ENCODE measurements around the gene SLC41A1. TPM values are rescaled to one million over a fixed set of nuclear protein-coding genes. Genes with fewer than 3 reads are reported as not detected.
A peak's percentile ranks its signal among the peaks of the same experiment; 100 is the strongest.

Gene SLC41A1
- total RNA-seq, 2 experiments from 2014 or later, result 23.8 to 26.4 TPM

- Mint-ChIP-seq H3K27ac (peak within 1 kb of the TSS; percentile 97), H3K27me3 (no peaks in the 10 kb centered on the region), H3K4me3 (peak within 1 kb of the TSS; percentile 96), H3K9me3 (no peaks in the 10 kb centered on the region), H3K36me3 (ENCODE audit: low read depth) (peaks cover 28% of the 10 kb centered on the region), H3K4me1 (ENCODE audit: low read depth) (peaks cover 61% of the 10 kb centered on the region)
- ATAC-seq (ENCODE audit: poor library complexity) (peak; percentile 89), DNase-seq (peak; percentile 70 to 95 (median 80))
- Histone ChIP-seq H3K27ac (ENCODE audit: low read depth in 1 of 2, low read length in 2 of 2) (peak within 1 kb of the TSS; percentile 87 to 90), H3K36me3 (ENCODE audit: insufficient read depth, low read length) (peaks cover 11% of the 10 kb centered on the region), H3K4me3 (ENCODE audit: low read length) (peak within 1 kb of the TSS; percentile 78), H3K27me3 (ENCODE audit: control insufficient read depth in 1 of 2, insufficient read depth in 2 of 2, low read length in 2 of 2) (no peaks in the 10 kb centered on the region), H3K4me1 (ENCODE audit: insufficient read depth, low read length) (peaks cover 37% of the 10 kb centered on the region), H3K9me3 (ENCODE audit: control insufficient read depth in 1 of 2, insufficient read depth in 1 of 2, low read length in 2 of 2) (no peaks in the 10 kb centered on the region)
- TF ChIP-seq CTCF (IDR thresholded peaks at IDR 0.05), result no peak
- intact Hi-C loops (cut with DNase I, micrococcal nuclease), result loop anchor here (1.0 to 10.0 kb wide), 5 partner anchors 25 to 650 kb away; partner anchors contain the start of genes NUCKS1 (in 2 of the 2), ELK4 (in 1 of the 2), RBBP5 (in 1 of the 2) and SLC41A1 (in 1 of the 2)
- POLR2A ChIA-PET, result interaction anchor here (0.6 to 7.4 kb wide), 21 partner anchors 7 to 202 kb away, joined by 3 to 140 read pairs (median 5); partner anchors contain the start of genes ELK4, NUCKS1, PM20D1 and SLC41A1
- CTCF ChIA-PET, result interaction anchor here (1.0 to 2.7 kb wide), 5 partner anchors 27 to 202 kb away, joined by 3 to 11 read pairs (median 8); no protein-coding TSS in a partner anchor
Observed at GRCh38 chr1:205775015-205775716, 37.8 kb downstream of the SLC41A1 start, which contains the start of gene RAB29. Gene RAB29, minus strand, starts transcription at chr1:205775482. Its CDS starts 526 bp downstream, at chr1:205774956.

DNA sequence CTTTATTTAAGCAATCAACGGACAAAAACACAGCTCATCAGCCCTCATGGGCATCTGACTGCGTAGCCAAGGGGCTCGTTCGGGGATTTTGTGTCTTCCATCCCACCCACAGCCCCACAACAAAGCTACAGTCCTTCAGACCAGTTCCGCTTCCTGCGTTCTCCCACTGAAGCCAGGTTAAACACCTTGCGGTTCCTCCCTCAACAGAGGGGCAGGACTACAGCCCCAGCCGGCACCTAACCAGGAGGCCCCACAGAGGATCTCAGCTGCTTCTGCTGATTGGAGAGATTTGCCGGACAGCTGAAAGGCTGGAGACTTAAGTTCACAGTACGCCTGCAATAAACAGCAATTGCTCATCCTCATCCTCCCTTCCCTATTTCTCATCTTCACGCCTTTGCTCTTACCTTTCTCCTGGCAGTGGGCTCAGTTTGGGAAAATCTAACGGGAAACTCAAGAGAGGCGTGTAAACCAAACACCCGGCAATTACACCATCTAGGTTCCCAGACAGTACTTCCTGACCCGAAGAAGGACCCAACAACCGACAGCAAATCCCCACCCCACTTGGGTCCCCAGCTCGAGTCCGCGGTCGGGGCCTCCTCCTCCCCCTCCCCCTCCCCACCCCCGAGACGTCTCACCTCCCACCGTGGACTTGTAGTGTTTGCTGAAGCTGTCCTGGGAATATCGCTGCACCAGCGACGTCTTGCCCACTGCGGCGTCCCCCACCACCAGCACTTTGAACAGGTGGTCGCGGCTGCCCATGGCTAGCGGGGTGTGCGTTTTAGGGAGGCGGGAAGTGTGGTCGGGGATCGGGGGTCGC is 38.6 kb downstream of the SLC41A1 start:
- H3K4me1 ChIP-seq (ENCODE audit: insufficient read depth, low read length), result peaks cover 37% of the 10 kb centered on the region
- TF ChIP-seq CTCF (IDR thresholded peaks at IDR 0.05), result no peak
- H3K27me3 Mint-ChIP-seq, result no peaks in the 10 kb centered on the region
- peak overlapping the region; percentile 78 for H3K4me3 ChIP-seq (ENCODE audit: low read length)
- CTCF ChIA-PET, result interaction anchor here (1.0 to 2.7 kb wide), 6 partner anchors 19 to 203 kb away, joined by 3 to 11 read pairs (median 7); no protein-coding TSS in a partner anchor
- peaks cover 19% of the 10 kb centered on the region for H3K36me3 ChIP-seq (ENCODE audit: insufficient read depth, low read length)
- H3K4me3 Mint-ChIP-seq, result peak overlapping the region; percentile 96
- H3K36me3 Mint-ChIP-seq (ENCODE audit: low read depth), result peaks cover 35% of the 10 kb centered on the region
- H3K4me1 Mint-ChIP-seq (ENCODE audit: low read depth), result peaks cover 68% of the 10 kb centered on the region
- no peaks in the 10 kb centered on the region for H3K9me3 Mint-ChIP-seq
- intact Hi-C loops (cut with DNase I, micrococcal nuclease), result loop anchor here (1.0 to 10.0 kb wide), 8 partner anchors 24 to 650 kb away; partner anchors contain the start of genes NUCKS1 (in 2 of the 2), ELK4 (in 1 of the 2), RBBP5 (in 1 of the 2) and SLC41A1 (in 1 of the 2)
- peak; percentile 22 for ATAC-seq (ENCODE audit: poor library complexity)
- H3K27ac Mint-ChIP-seq, result peak overlapping the region; percentile 97
- POLR2A ChIA-PET, result interaction anchor here (0.8 to 7.4 kb wide), 24 partner anchors 8 to 1547 kb away, joined by 3 to 140 read pairs (median 5); partner anchors contain the start of genes CD55, ELK4, NUCKS1 and PM20D1
- no peaks in the 10 kb centered on the region for H3K27me3 ChIP-seq (ENCODE audit: control insufficient read depth in 1 of 2, insufficient read depth in 2 of 2, low read length in 2 of 2)
- no peaks in the 10 kb centered on the region for H3K9me3 ChIP-seq (ENCODE audit: control insufficient read depth in 1 of 2, insufficient read depth in 1 of 2, low read length in 2 of 2)
- DNase-seq, result peak; percentile 9 to 78 (median 24)
- H3K27ac ChIP-seq (ENCODE audit: low read depth in 1 of 2, low read length in 2 of 2), result peak overlapping the region; percentile 87 to 90

- Histone ChIP-seq H3K27me3 (ENCODE audit: control insufficient read depth in 1 of 2, insufficient read depth in 2 of 2, low read length in 2 of 2) (no peaks in the 10 kb centered on the region), H3K27ac (ENCODE audit: low read depth in 1 of 2, low read length in 2 of 2) (peak overlapping the region in 1 of 2 donors; percentile 55), H3K4me3 (ENCODE audit: low read length) (no peak overlapping the region), H3K36me3 (ENCODE audit: insufficient read depth, low read length) (peaks cover 35% of the 10 kb centered on the region), H3K9me3 (ENCODE audit: control insufficient read depth in 1 of 2, insufficient read depth in 1 of 2, low read length in 2 of 2) (no peaks in the 10 kb centered on the region), H3K4me1 (ENCODE audit: insufficient read depth, low read length) (peaks cover 37% of the 10 kb centered on the region)
- peak in 2 of 14 experiments; percentile 44 to 45 for DNase-seq
- POLR2A ChIA-PET, result interaction anchor here (1.0 to 7.4 kb wide), 4 partner anchors 14 to 77 kb away, joined by 3 to 140 read pairs (median 6); partner anchors contain the start of genes NUCKS1, PM20D1 and SLC41A1
- H3K36me3 Mint-ChIP-seq (ENCODE audit: low read depth), result peaks cover 50% of the 10 kb centered on the region
- no peaks in the 10 kb centered on the region for H3K27me3 Mint-ChIP-seq
- peak overlapping the region; percentile 97 for H3K27ac Mint-ChIP-seq
- H3K9me3 Mint-ChIP-seq, result no peaks in the 10 kb centered on the region
- intact Hi-C loops (cut with DNase I, micrococcal nuclease), result loop anchor here (5.0 to 10.0 kb wide), 5 partner anchors 35 to 648 kb away; partner anchors contain the start of genes ELK4 (in 1 of the 2) and RBBP5 (in 1 of the 2)
- CTCF ChIA-PET, result interaction anchor here (1.5 to 1.9 kb wide), 3 partner anchors 13 to 61 kb away, joined by 3 to 6 read pairs (median 5); no protein-coding TSS in a partner anchor
- TF ChIP-seq CTCF (IDR thresholded peaks at IDR 0.05), result no peak
- peak overlapping the region; percentile 59 for H3K4me3 Mint-ChIP-seq
- H3K4me1 Mint-ChIP-seq (ENCODE audit: low read depth), result peaks cover 68% of the 10 kb centered on the region
- no peak for ATAC-seq (ENCODE audit: poor library complexity)
Observed at GRCh38 chr1:205772607-205773032, 40.4 kb downstream of the SLC41A1 start.
